Esophagus squamous epithelium (tissue), 5 donors: Measurements from ENCODE around the gene TMEM245. TPM values are rescaled to one million over a fixed set of nuclear protein-coding genes. Genes with fewer than 3 reads are reported as not detected.

Experiments used
- DNase-seq: peaks from one replicate; lab custom pipeline; 2025; lab: John Stamatoyannopoulos, UW
- H3K27ac ChIP-seq, 4 donors: fragments of 200-600 bp; sonication (generic); one replicate each; pipeline ENCODE4 v1.5.1; 2016 to 2019; ENCODE audit warnings: mild to moderate bottlenecking in 1 of 4
- H3K27me3 ChIP-seq, 4 donors: fragments of 200-600 bp; sonication (generic); 1 replicate in 3 of 4; 2 replicates in 1 of 4; pipeline versions ENCODE4 v1.5.1 to v1.6.0; 2017 to 2021; ENCODE audit warnings: antibody characterized with exemption in 1 of 4
- H3K36me3 ChIP-seq, 3 donors: fragments of 200-600 bp; sonication (generic); one replicate each; pipeline ENCODE4 v1.5.1; 2016 to 2019
- H3K4me1 ChIP-seq, 3 donors: fragments of 200-600 bp; sonication (generic); one replicate each; pipeline ENCODE4 v1.5.1; 2017 to 2019
- H3K4me3 ChIP-seq, 4 donors: fragments of 200-600 bp; sonication (generic); 1 replicate in 3 of 4; 2 replicates in 1 of 4; pipeline ENCODE4 v1.5.1; 2016 to 2019; ENCODE audit warnings: mild to moderate bottlenecking in 2 of 4, moderate library complexity in 1 of 4
- H3K9me3 ChIP-seq, 3 donors: fragments of 200-600 bp; sonication (generic); one replicate each; pipeline ENCODE4 v1.5.1; 2016 to 2019
- POLR2A ChIP-seq, 4 donors: fragments of 450-650 bp; IDR thresholded peaks; one replicate each; pipeline ENCODE4 v1.6.1; 2017; ENCODE audit warnings: antibody characterized with exemption in 4 of 4, mild to moderate bottlenecking in 4 of 4, moderate library complexity in 3 of 4
- WGBS, 2 donors: methylation state at CpG; one replicate each; pipeline ENCODE4 v1.1.5; 2018; 5-methylcytosine and 5-hydroxymethylcytosine counted together
- intact Hi-C: fragments of 100-400 bp; cut with DNase I; formaldehyde crosslinking; loops from one replicate; pipeline ENCODE4 v1.15.0; 2022
- total RNA-seq, 4 donors: library from RNA; depleted of rRNA; stranded (reverse); fragments of >200 nt; gene quantifications; one replicate each; pipeline ENCODE4 v1.1.0, GENCODE V29; 2016
- TF ChIP-seq, protein P1 (sequence below), 6 experiments: fragments of 450-650 bp in 4 of 6; fragments of 200-600 bp in 2 of 6; sonication (generic) in 2 of 6; IDR thresholded peaks; one replicate each; pipeline ENCODE4 v1.5.1; 2016 to 2019; ENCODE audit warnings: antibody characterized with exemption in 6 of 6, mild to moderate bottlenecking in 4 of 6, moderate library complexity in 4 of 6
- donor health status: DM: yes; HTN: yes; CAD: no.

TMEM245 gene
- total RNA-seq, 4 donors from 2014 or later: 12.5 to 45.4 (median 25.9) TPM

DNA sequence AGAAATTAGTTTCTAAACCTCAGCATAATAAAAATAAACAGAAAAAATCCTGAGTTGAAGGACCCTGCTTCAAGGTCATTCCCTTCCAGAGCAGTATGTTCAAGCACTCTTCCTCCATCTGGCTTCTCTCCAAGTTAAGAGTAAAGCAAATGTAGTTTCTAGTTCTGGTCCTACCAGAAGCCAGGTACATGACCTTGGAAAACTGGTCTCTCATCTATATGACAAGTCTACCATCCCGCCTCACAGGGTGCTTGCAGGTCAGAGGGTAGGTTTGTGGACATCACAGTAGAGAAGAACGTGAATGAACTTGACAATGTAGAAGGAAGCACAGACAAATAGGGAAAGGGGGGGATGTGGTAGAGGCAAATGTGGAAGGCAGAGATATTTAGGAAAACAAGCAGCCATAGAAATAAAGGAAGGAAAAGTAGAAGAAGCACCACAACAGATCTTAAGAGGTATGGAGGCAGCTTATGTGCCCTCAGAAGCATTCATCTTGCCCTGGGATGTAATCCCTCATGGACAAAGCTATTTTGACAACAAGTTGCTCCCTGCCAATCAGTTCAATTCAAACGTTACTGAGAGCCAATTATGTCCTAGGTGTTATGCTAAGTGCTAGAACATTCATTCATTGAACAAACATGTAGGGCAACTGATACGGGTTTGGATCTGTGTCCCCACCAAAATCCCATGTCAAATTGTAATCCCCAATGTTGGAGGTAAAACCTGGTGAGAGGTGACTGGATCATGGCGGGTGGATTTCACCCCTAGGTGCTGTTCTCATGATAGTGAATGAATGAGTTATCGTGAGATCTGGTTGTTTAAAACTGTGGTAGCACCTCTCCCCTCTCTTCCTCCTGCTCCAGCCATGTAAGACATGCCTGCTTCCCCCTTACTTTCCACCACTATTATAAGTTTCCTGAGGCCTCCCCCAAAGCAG is 82.7 kb downstream of the TMEM245 start:
- Histone ChIP-seq H3K27me3 (no peaks in the 10 kb centered on the region), H3K4me3 (no peak overlapping the region), H3K27ac (peak overlapping the region in 2 of 4 donors; percentile 31 to 41), H3K36me3 (peaks cover 0 to 77% (median 19%) of the 10 kb centered on the region in 3 donors), H3K4me1 (peaks cover 0 to 30% (median 4%) of the 10 kb centered on the region in 3 donors), H3K9me3 (no peaks in the 10 kb centered on the region)
- DNase-seq: no peak
- intact Hi-C loops: no loop called here
- WGBS, 2 donors: 75 to 78% methylated on average over 6 of the region's 6 CpGs
- TF ChIP-seq, protein P1, sequence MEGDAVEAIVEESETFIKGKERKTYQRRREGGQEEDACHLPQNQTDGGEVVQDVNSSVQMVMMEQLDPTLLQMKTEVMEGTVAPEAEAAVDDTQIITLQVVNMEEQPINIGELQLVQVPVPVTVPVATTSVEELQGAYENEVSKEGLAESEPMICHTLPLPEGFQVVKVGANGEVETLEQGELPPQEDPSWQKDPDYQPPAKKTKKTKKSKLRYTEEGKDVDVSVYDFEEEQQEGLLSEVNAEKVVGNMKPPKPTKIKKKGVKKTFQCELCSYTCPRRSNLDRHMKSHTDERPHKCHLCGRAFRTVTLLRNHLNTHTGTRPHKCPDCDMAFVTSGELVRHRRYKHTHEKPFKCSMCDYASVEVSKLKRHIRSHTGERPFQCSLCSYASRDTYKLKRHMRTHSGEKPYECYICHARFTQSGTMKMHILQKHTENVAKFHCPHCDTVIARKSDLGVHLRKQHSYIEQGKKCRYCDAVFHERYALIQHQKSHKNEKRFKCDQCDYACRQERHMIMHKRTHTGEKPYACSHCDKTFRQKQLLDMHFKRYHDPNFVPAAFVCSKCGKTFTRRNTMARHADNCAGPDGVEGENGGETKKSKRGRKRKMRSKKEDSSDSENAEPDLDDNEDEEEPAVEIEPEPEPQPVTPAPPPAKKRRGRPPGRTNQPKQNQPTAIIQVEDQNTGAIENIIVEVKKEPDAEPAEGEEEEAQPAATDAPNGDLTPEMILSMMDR (IDR thresholded peaks at IDR 0.05): no peak
- no peak for TF ChIP-seq POLR2A (IDR thresholded peaks at IDR 0.05)

DNA sequence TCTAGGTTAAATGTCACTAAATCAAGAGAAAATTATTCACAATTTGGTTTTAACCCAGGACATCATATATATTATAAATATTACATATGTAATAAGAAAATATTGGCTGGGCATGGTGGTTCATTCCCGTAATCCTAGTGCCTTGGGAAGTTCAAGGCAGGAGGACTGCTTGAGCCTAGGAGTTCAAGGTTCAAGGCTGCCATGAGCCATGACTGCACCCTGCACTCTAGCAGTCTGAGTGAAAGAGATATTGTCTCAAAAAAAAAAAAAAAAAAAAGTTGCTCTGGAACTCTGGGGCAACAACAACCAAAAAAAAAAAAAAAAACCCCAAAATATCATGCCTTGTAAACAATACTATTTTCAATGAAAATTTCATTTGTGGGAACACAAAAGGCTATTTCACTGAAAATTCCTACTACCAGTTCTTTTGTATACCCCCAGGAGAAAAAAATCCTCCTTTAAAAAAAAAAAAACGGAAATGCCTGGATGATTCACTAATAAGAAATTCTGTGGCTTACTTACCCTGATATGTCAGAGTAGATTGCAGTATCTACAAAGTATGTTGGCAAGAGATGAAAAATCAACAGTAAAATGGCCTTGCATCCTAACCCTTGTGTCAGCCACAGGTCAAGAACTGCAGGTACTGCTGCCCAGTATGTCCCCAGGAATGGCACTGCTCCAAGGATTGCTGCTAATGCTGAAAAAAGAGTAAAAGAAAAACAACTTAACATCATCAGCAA is 83.9 kb downstream of the TMEM245 start:
- Histone ChIP-seq H3K4me1 (peaks cover 0 to 30% (median 4%) of the 10 kb centered on the region in 3 donors), H3K36me3 (peaks cover 0 to 80% (median 19%) of the 10 kb centered on the region in 3 donors), H3K9me3 (no peaks in the 10 kb centered on the region), H3K4me3 (no peak overlapping the region), H3K27me3 (no peaks in the 10 kb centered on the region), H3K27ac (peak overlapping the region in 3 of 4 donors; percentile 31 to 41 (median 31))
- no peak for DNase-seq
- WGBS, 2 donors: 38 to 67% methylated on average over 2 of the region's 2 CpGs
- intact Hi-C loops: no loop called here
- TF ChIP-seq POLR2A (IDR thresholded peaks at IDR 0.05): no peak
- TF ChIP-seq, protein P1 (IDR thresholded peaks at IDR 0.05): no peak

DNA sequence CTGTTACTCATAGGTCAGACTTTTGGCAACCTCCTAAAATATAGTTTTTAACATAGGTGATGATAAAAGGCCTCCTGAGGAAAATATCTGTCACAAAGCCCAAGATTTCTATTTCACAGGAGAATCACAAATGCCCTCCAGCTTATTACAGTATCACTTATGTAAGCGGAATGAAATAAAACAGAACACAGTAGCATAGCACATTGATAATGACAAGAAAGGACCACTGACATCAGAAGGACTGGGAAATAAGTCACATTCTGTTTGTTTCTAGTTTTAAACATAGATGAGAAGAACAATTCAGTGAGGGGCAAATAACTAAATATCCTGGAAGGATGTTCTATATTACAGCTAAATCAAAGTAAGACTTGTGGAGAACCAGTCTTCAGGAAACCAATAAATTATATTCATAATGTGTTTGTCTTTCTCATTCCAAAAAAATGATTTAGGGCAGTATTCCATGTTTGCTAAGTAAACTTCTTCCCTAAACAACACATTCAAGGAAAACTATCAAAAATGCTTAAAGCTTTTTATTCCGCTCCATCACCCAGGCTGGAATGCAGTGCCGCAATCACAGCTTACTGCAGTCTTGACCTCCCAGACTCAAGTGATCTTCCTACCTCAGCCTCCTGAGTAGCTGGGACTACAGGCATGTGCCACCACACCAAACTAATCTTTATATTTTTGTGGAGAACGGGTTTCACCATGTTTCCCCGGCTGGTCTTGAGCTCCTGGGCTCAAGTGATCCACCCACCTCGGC is 85.6 kb downstream of the TMEM245 start:
- Histone ChIP-seq H3K27me3 (no peaks in the 10 kb centered on the region), H3K9me3 (no peaks in the 10 kb centered on the region), H3K4me1 (peaks cover 0 to 30% (median 4%) of the 10 kb centered on the region in 3 donors), H3K27ac (no peak overlapping the region), H3K4me3 (no peak overlapping the region), H3K36me3 (peaks cover 0 to 84% (median 19%) of the 10 kb centered on the region in 3 donors)
- TF ChIP-seq, protein P1 (IDR thresholded peaks at IDR 0.05): no peak
- no peak for TF ChIP-seq POLR2A (IDR thresholded peaks at IDR 0.05)
- DNase-seq: no peak
- WGBS, 2 donors: 91 to 92% methylated on average over 6 of the region's 6 CpGs
- intact Hi-C loops: no loop called here

DNA sequence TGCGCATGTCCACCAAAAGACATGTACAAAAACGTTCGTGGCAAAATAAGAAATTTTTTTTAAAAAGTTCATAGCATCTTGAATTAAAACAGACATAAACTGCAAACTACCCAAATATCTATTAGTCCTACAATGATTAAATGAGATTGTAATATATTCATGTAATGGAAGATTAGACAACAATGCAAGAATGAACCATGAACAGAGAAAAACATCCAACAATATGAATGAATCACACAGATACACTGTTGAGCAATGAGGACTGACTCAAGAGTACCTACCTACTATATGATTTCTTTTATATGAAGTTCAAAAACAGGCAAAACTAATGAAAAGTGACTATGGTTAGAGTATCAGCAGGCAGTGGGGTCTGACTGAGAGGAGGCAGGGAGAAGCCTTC is 88.5 kb downstream of the TMEM245 start:
- H3K27me3 ChIP-seq: no peaks in the 10 kb centered on the region
- no peak for TF ChIP-seq POLR2A (IDR thresholded peaks at IDR 0.05)
- TF ChIP-seq, protein P1 (IDR thresholded peaks at IDR 0.05): no peak
- WGBS, 2 donors: 89 to 93% methylated on average over 3 of the region's 3 CpGs
- no peak overlapping the region for H3K27ac ChIP-seq
- DNase-seq: no peak
- intact Hi-C loops: no loop called here
- no peak overlapping the region for H3K4me3 ChIP-seq
- H3K9me3 ChIP-seq: no peaks in the 10 kb centered on the region
- H3K4me1 ChIP-seq: peaks cover 0 to 27% (median 9%) of the 10 kb centered on the region in 3 donors
- peaks cover 0 to 87% (median 19%) of the 10 kb centered on the region in 3 donors for H3K36me3 ChIP-seq
